Stimulated activated CD8-positive, alpha-beta memory T cell treated with anti-CD3 and anti-CD28 coated beads, Interleukin-15, amount 100 ng/mL, for 1 hour (primary cell): Measurements from ENCODE around the gene ADGRG6.

ENCODE experiments used
- DNase-seq: peaks from one replicate; pipeline ENCODE4 v3.0.0-alpha.2; 2020; ENCODE audit warnings: low read depth

Gene ADGRG6

GRCh38 chr6:142376800-142377496 is 75.1 kb downstream of the ADGRG6 start:
- DNase-seq: no peak

GRCh38 chr6:142377497-142377848 is 75.7 kb downstream of the ADGRG6 start:
- DNase-seq: no peak

GRCh38 chr6:142378138-142378875 is 76.5 kb downstream of the ADGRG6 start:
- no peak for DNase-seq

- no peak for DNase-seq
Measured at GRCh38 chr6:142380626-142381025, 78.8 kb downstream of the ADGRG6 start.

GRCh38 chr6:142381181-142381580 is 79.4 kb downstream of the ADGRG6 start:
- no peak for DNase-seq

GRCh38 chr6:142381845-142382378 is 80.1 kb downstream of the ADGRG6 start:
- no peak for DNase-seq

- no peak for DNase-seq
Measured at GRCh38 chr6:142384519-142385254, 82.9 kb downstream of the ADGRG6 start.

GRCh38 chr6:142385352-142385751 is 83.5 kb downstream of the ADGRG6 start:
- DNase-seq: no peak

GRCh38 chr6:142386657-142387056 is 84.8 kb downstream of the ADGRG6 start:
- DNase-seq: no peak

GRCh38 chr6:142387997-142388815 is 86.4 kb downstream of the ADGRG6 start:
- no peak for DNase-seq

- DNase-seq: no peak
Measured at GRCh38 chr6:142395266-142395665, 93.5 kb downstream of the ADGRG6 start.

GRCh38 chr6:142395768-142396231 is 94.0 kb downstream of the ADGRG6 start:
- DNase-seq: no peak

GRCh38 chr6:142398353-142398752 is 96.5 kb downstream of the ADGRG6 start:
- DNase-seq: no peak

- DNase-seq: no peak
Measured at GRCh38 chr6:142399739-142400138, 97.9 kb downstream of the ADGRG6 start.

- DNase-seq: no peak
Measured at GRCh38 chr6:142400495-142400894, 98.7 kb downstream of the ADGRG6 start.

GRCh38 chr6:142401838-142402237 is 100.0 kb downstream of the ADGRG6 start:
- DNase-seq: no peak

- no peak for DNase-seq
Measured at GRCh38 chr6:142404751-142405150, 102.9 kb downstream of the ADGRG6 start.

GRCh38 chr6:142406131-142406530 is 104.3 kb downstream of the ADGRG6 start:
- no peak for DNase-seq

GRCh38 chr6:142407685-142408273 is 106.0 kb downstream of the ADGRG6 start:
- DNase-seq: no peak

GRCh38 chr6:142408409-142408808 is 106.6 kb downstream of the ADGRG6 start:
- no peak for DNase-seq

- no peak for DNase-seq
Measured at GRCh38 chr6:142409794-142410193, 108.0 kb downstream of the ADGRG6 start.
